Thoracic aorta (tissue), 2 donors: ENCODE data around the gene PHLDB3. TPM values are rescaled to one million over a fixed set of nuclear protein-coding genes. Genes with fewer than 3 reads are reported as not detected.
A peak's percentile ranks its signal among the peaks of the same experiment; 100 is the strongest.

ENCODE experiments used
- ATAC-seq: fragments of 150-250 bp; one replicate; pipeline ENCODE4 v1.8.0; 2017; ENCODE audit warnings: low read depth; ENCODE audit not compliant: insufficient number of reproducible peaks, low FRiP score
- DNase-seq: peaks from one replicate; pipeline ENCODE4 v3.0.0-alpha.2; 2020; ENCODE audit warnings: low spot score
- H3K27ac ChIP-seq, 2 donors: fragments of 200-600 bp; sonication (generic); 1 replicate in 1 of 2; 2 replicates in 1 of 2; pipeline ENCODE4 v1.5.1; 2016; ENCODE audit warnings: mild to moderate bottlenecking in 2 of 2, moderate library complexity in 2 of 2
- H3K27me3 ChIP-seq: fragments of 200-600 bp; sonication (generic); replicated peaks from 2 replicates; pipeline ENCODE4 v1.6.0; 2016; ENCODE audit warnings: mild to moderate bottlenecking; ENCODE audit not compliant: insufficient read depth
- H3K36me3 ChIP-seq: fragments of 200-600 bp; sonication (generic); one replicate; pipeline ENCODE4 v1.5.1; 2016
- H3K4me1 ChIP-seq, 2 donors: fragments of 200-600 bp; sonication (generic); 1 replicate in 1 of 2; 2 replicates in 1 of 2; pipeline versions ENCODE4 v1.5.1 to v1.6.0; 2016; ENCODE audit warnings: low read depth in 2 of 2, mild to moderate bottlenecking in 1 of 2; ENCODE audit not compliant: control insufficient read depth in 1 of 2
- H3K4me3 ChIP-seq: fragments of 200-600 bp; sonication (generic); 2 replicates; pipeline ENCODE4 v1.5.1; 2016; ENCODE audit warnings: mild to moderate bottlenecking
- H3K9me3 ChIP-seq: fragments of 200-600 bp; sonication (generic); 2 replicates; pipeline ENCODE4 v1.5.1; 2016
- total RNA-seq, 2 donors: library from RNA; depleted of rRNA; stranded (reverse); fragments of >200 nt; gene quantifications; one replicate each; pipeline versions ENCODE4 v1.1.0 to v1.2.3, GENCODE V29; 2016
- TF ChIP-seq, protein P1 (sequence below): fragments of 200-600 bp; sonication (generic); IDR thresholded peaks from one replicate; pipeline ENCODE4 v1.5.1; 2019; ENCODE audit warnings: antibody characterized with exemption

The PHLDB3 gene
- total RNA-seq, 2 donors from 2014 or later: 10.0 to 14.7 TPM

GRCh38 chr19:43474487-43474886 is 30.1 kb downstream of the PHLDB3 start:
- Histone ChIP-seq H3K4me3 (peak overlapping the region; percentile 72), H3K9me3 (no peaks in the 10 kb centered on the region), H3K36me3 (no peaks in the 10 kb centered on the region), H3K27me3 (no peaks in the 10 kb centered on the region), H3K27ac (peak overlapping the region; percentile 24 to 56), H3K4me1 (peaks cover 6% of the 10 kb centered on the region in 2 donors)
- TF ChIP-seq, protein P1, sequence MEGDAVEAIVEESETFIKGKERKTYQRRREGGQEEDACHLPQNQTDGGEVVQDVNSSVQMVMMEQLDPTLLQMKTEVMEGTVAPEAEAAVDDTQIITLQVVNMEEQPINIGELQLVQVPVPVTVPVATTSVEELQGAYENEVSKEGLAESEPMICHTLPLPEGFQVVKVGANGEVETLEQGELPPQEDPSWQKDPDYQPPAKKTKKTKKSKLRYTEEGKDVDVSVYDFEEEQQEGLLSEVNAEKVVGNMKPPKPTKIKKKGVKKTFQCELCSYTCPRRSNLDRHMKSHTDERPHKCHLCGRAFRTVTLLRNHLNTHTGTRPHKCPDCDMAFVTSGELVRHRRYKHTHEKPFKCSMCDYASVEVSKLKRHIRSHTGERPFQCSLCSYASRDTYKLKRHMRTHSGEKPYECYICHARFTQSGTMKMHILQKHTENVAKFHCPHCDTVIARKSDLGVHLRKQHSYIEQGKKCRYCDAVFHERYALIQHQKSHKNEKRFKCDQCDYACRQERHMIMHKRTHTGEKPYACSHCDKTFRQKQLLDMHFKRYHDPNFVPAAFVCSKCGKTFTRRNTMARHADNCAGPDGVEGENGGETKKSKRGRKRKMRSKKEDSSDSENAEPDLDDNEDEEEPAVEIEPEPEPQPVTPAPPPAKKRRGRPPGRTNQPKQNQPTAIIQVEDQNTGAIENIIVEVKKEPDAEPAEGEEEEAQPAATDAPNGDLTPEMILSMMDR: no peak
- no peak for ATAC-seq
- no peak for DNase-seq

- Histone ChIP-seq H3K4me3 (no peak overlapping the region), H3K9me3 (no peaks in the 10 kb centered on the region), H3K36me3 (no peaks in the 10 kb centered on the region), H3K4me1 (peaks cover 6% of the 10 kb centered on the region in 2 donors), H3K27me3 (no peaks in the 10 kb centered on the region), H3K27ac (no peak overlapping the region)
- ATAC-seq (no peak), DNase-seq (no peak)
- TF ChIP-seq, protein P1: no peak
Measured at GRCh38 chr19:43471091-43471490, 33.5 kb downstream of the PHLDB3 start.

- Histone ChIP-seq H3K4me1 (peaks cover 6 to 8% of the 10 kb centered on the region in 2 donors), H3K9me3 (no peaks in the 10 kb centered on the region), H3K4me3 (no peak overlapping the region), H3K36me3 (no peaks in the 10 kb centered on the region), H3K27me3 (no peaks in the 10 kb centered on the region), H3K27ac (no peak overlapping the region)
- TF ChIP-seq, protein P1: no peak
- ATAC-seq (no peak), DNase-seq (no peak)
Measured at GRCh38 chr19:43470288-43470687, 34.3 kb downstream of the PHLDB3 start.

DNA sequence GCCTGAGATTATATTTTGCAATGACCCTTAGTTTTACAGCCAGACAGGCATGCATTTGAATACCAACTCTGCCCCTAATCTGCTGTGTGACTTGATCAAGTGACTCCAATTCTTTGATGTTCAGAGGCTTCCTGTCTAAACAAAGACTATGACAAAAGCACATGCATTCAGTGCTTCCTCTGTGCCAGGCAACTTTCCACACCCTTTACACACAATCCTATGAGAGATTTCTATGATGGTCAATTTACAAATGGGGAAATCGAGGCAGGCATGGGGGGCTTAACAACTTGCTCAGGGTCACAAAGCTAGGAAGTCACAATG is 35.4 kb downstream of the PHLDB3 start:
- TF ChIP-seq, protein P1: no peak
- Histone ChIP-seq H3K36me3 (no peaks in the 10 kb centered on the region), H3K4me1 (peaks cover 3 to 13% of the 10 kb centered on the region in 2 donors), H3K27me3 (no peaks in the 10 kb centered on the region), H3K9me3 (no peaks in the 10 kb centered on the region), H3K27ac (no peak overlapping the region), H3K4me3 (no peak overlapping the region)
- ATAC-seq (no peak), DNase-seq (no peak)

GRCh38 chr19:43468354-43469159 is 36.0 kb downstream of the PHLDB3 start:
- Histone ChIP-seq H3K4me1 (peaks cover 3 to 13% of the 10 kb centered on the region in 2 donors), H3K4me3 (no peak overlapping the region), H3K36me3 (no peaks in the 10 kb centered on the region), H3K27ac (no peak overlapping the region), H3K9me3 (no peaks in the 10 kb centered on the region), H3K27me3 (no peaks in the 10 kb centered on the region)
- no peak for ATAC-seq
- TF ChIP-seq, protein P1: no peak
- no peak for DNase-seq
